ENCODE data around the gene GNAQ. TPM values are rescaled to one million over a fixed set of nuclear protein-coding genes. Genes with fewer than 3 reads are reported as not detected.

Gene GNAQ
- total and polyA plus RNA-seq, 12 donors, result 5.4 to 19.8 (median 13.2) TPM

DNA sequence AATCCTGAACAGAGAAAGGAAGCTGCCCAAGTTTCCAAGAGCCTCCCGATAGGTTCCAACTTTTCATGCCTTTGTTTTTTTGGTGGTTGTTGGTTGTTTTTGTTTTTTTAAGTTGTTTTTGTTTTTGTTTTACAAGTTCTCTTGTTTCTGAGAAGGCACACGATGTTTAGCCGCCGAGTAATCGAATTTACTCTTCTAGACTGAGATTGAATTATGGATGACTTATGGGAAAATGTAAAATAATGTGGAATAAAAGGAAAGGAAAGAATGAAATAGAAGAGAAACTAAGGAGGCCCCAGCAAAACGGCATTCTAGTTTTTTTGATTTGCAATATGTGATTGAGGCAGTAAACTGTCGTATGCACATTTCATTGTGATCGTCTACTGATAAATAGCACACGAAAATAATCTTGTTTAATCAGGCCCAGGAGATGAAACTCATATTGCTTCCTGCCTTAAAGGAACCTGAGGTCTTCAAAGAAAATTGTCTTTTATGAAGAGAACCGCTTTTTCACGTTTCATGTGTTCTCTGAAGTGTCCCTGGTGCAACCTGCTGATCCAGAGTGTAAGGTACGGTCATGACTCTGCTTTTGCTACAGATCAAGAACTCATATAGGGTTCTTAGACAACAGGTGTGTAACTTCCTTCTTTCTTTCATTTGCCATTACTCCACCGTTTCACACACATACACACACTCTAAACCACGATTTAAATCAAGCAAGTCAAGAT is 1.3 kb upstream of the GNAQ start:
- H3K36me3 ChIP-seq, result no peaks in the 10 kb centered on the region
- no peak for TF ChIP-seq CTCF (IDR thresholded peaks at IDR 0.05)
- H3K27ac ChIP-seq, result peak overlapping the region; percentile 77 to 100 (median 94)
- H3K9me3 ChIP-seq, result no peaks in the 10 kb centered on the region
- H3K4me3 ChIP-seq, result peak overlapping the region; percentile 38 to 92 (median 68)
- no peak for ATAC-seq
- H3K4me1 ChIP-seq, result peaks cover 7 to 51% (median 37%) of the 10 kb centered on the region in 9 donors
- DNase-seq, result no peak
- intact Hi-C loops (cut with DNase I), result loop anchor here in 7 of 10 donors (5.0 to 10.0 kb wide), 9 partner anchors 58 to 598 kb away; no protein-coding TSS in a partner anchor
- no peaks in the 10 kb centered on the region for H3K27me3 ChIP-seq
- 43 to 50% methylated on average over 14 of the region's 14 CpGs for WGBS, 2 donors

DNA sequence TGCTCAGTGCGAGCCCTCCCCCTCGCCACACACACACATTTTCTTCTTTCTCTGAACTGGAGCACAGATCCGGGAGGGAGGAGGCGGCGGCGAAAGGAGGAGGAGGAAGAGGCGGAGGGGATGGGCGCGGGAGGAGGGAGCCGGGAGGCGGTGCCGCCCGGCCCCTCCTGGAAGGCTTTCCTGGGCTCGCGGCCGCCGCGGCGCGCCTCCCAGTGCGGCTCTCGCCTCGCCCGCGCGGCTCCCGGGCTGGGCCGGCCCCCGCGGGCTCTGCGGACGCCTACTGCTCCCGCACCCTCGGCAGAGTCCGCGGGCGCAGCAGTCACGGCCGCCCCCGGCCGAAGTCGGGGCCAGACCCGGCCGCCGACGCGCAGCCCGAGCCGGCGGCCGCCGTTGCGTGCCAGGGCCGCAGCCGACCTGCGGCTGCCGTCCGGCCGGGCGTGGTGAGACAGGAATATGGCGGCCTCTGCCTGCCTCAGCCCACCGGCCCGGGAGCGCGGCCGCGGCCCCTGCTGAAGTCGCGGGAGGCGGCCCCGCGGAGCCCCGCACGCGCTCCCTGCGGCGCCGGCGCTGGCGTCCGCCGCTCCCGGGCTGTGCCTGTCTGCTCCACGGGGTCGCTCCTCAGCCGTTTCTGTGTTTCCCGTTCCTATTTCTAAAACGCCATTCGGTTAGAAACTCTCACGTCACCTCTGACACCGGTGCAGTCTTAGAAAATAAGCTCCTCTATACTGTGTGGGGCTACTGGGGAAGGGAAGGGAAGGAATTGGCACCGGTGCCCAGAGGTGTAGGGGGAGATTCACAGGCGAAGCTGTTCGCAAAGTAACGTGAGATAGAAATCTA is 500 bp upstream of the GNAQ start:
- peak; percentile 93 to 96 (median 95) for ATAC-seq
- Histone ChIP-seq H3K4me3 (peak overlapping the region; percentile 38 to 92 (median 68)), H3K9me3 (no peaks in the 10 kb centered on the region), H3K27ac (peak overlapping the region; percentile 77 to 100 (median 94)), H3K27me3 (no peaks in the 10 kb centered on the region), H3K36me3 (no peaks in the 10 kb centered on the region), H3K4me1 (peaks cover 7 to 59% (median 42%) of the 10 kb centered on the region in 9 donors)
- peak; percentile 90 to 93 for DNase-seq
- 0% methylated on average over 59 to 95 of the region's 95 CpGs for WGBS, 2 donors
- TF ChIP-seq CTCF (IDR thresholded peaks at IDR 0.05), result no peak
- intact Hi-C loops (cut with DNase I), result loop anchor here in 7 of 10 donors (5.0 to 10.0 kb wide), 9 partner anchors 57 to 597 kb away; no protein-coding TSS in a partner anchor

- DNase-seq (peak; percentile 40 to 50), ATAC-seq (peak in 7 of 8 donors; percentile 11 to 73 (median 24))
- intact Hi-C loops (cut with DNase I), result loop anchor here in 7 of 10 donors (5.0 to 10.0 kb wide), 9 partner anchors 56 to 596 kb away; no protein-coding TSS in a partner anchor
- peaks cover 7 to 72% (median 55%) of the 10 kb centered on the region in 9 donors for H3K4me1 ChIP-seq
- H3K4me3 ChIP-seq, result peak overlapping the region; percentile 41 to 92 (median 68)
- WGBS, 2 donors, result 2 to 3% methylated on average over 61 to 91 of the region's 91 CpGs
- H3K36me3 ChIP-seq, result no peaks in the 10 kb centered on the region
- H3K9me3 ChIP-seq, result no peaks in the 10 kb centered on the region
- peak overlapping the region; percentile 75 to 99 (median 94) for H3K27ac ChIP-seq
- no peaks in the 10 kb centered on the region for H3K27me3 ChIP-seq
- no peak for TF ChIP-seq CTCF (IDR thresholded peaks at IDR 0.05)
These were observed 813 bp downstream of the GNAQ start for GRCh38 chr9:78030553-78031443.
